HG02678 (cell line): ENCODE results near the gene TBC1D8.
"Not testable (repeated sequence)": the region's sequence is repeated elsewhere in the genome, so short reads cannot be mapped to it uniquely, and the experiment has no call there.

Experiments
- ATAC-seq: cut with Tn5 transposase; IDR thresholded peaks from one replicate; pipeline ENCODE4 v1.9.1; 2021; ENCODE audit warnings: mild to moderate bottlenecking, moderate library complexity; ENCODE audit not compliant: unreplicated experiment

Gene TBC1D8

DNA sequence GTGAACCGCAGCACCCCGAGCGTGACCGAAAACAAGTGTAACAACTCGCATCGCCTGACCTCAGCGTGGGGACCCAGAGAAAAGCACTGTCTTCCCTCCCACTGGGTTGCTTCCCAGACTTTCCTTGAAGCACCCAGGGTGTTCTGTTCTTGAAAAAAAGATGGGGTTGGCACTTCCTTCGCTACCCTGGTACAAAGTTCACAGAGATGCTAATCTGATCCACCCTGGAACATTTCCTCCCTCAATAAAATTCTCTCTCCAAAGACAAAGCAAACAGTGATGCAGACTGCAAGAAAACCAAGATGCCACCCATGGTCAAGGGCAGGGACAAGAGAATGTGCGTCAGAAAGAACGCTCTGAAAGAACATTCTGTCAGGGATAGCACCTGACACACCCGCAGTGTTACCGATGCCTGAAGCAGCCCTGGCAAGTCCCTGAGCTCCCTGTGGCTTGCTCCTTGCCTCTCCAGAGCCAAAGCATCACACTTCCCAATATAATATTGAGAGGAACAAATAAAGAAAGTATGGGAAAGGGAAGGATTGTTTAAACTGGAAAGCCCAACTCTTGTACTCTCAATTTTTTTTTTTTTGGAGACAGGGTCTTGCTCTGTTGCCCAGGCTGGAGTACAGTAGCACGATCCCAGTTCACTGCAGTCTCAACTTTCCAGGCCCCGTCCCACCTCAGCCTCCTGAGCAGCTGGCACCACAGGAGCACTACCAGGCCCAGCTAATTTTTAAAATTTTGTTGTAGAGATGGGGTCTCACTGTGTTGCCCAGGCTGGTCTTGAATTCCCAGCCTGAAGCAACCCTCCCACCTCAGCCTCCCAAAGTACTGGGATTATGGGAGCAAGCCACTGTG is 70.7 kb downstream of the TBC1D8 start:
- ATAC-seq = no peak

DNA sequence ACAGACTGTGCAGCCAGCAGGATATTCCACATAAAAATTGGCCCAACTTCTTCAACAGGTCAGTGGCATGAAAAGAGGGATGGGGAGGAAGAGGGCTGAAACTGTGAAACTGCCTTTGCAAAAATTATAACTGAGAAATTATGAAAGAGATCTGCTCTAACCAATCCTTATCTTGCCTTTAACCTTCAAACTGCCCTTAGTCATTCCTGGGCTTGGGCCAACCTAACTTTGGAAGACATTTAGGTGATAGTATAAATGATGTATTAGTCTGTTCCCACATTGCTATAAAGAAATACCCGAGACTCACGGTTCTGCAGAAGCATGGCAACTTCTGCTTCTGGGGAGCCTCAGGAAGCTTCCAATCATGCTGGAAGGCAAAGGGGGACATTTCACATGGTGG is 74.6 kb downstream of the TBC1D8 start:
- ATAC-seq = no peak

- peak; percentile 62 for ATAC-seq
Observed at GRCh38 chr2:101064868-101065549, 86.2 kb downstream of the TBC1D8 start.

GRCh38 chr2:101064505-101064867 is 86.7 kb downstream of the TBC1D8 start:
- ATAC-seq = no peak

DNA sequence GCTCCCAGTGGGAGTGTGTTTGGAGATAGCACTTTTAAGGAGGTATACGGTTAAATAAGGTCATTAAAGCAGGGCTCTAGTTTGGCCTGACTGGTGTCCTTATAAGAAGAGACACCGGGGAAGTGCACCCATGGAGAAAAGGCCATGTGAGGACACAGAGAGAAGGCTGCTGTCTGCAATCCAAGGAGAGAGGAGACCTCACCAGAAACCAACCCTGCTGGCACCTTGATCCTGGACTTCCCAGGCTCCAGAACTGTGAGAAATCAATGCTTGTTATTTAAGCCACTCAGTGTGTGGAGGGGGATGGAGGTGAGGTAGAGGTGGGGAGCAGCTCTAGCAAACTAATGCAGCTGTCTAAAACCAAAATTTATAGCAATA is 87.1 kb downstream of the TBC1D8 start:
- no peak for ATAC-seq

GRCh38 chr2:101063352-101064124 is 87.6 kb downstream of the TBC1D8 start:
- ATAC-seq = no peak

DNA sequence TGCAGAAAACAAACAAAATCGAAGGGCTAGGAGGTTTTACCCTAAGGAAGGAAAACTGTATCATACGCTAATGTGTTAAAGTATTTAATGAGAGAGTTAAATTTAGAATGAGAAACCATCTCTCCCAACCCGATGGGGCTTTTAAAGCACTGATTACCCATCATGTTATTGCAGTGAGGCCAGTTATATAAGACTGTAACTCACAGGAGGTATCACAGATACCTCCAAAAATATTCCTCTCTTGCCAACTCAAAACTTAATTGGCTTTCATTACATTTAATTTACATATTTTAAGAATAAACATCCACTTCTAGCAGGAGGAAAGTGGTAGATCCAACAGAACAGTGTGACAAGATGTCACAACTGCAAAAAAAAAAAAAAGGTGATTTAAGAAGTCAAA is 92.8 kb downstream of the TBC1D8 start:
- no peak for ATAC-seq

DNA sequence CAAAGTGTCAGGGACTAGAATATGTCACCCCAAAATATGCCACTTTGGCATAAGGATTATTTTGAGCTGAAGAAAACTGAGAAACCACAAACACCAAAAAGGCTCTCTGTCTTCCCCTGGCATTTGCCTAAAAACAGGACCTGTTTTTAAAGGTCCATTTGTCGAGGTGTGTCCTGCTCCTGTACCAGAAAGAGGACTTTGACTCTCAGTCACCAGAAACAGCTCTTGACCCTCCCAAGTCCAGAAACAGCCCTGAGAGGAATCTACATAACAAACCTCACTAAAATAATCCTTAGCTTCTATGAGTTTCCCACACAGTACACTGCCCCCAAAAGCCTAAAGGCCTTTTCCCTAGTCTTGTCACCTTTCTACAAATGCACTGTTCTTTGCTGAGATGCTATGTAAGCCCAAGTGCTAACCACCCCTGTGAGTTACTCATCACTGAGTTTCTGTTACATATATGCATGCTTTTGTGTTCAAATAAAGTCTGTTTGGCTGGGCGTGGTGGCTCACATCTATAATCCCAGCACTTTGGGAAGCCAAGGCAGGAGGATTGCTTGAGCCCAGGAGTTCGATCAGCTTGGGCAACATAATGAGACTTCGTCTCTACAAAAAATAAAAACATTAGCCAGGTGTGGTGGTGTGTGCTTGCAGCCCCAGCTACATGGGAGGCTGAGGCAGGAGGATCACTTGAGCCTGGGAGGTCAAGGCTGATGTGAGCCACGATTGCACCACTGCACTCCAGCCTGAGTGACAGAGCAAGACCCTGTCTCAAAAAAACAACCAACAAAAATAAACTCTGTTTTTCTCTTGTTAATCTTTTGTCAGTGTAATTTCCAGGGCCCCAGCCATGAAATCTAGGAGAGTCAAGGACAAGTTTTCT is 93.9 kb downstream of the TBC1D8 start:
- ATAC-seq = no peak

DNA sequence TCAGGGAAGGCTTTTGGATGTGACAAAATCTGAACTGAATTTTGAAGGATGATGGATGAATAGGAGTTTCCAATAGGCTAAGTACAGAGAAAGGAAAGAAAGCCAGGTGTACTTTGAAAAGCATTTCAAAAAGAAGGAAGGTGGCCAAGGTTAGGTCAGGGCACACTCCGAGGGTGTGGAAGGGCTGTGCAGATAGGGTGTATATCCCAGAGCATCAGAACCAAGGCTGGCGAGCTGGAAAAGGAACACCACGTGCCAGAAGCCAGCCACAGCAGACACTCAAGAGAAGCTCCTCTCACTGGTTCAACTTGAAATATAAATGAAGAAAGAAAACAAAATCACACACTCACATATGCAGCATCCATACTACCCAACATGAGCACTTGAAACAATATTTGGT is 98.1 kb downstream of the TBC1D8 start:
- ATAC-seq = no peak

DNA sequence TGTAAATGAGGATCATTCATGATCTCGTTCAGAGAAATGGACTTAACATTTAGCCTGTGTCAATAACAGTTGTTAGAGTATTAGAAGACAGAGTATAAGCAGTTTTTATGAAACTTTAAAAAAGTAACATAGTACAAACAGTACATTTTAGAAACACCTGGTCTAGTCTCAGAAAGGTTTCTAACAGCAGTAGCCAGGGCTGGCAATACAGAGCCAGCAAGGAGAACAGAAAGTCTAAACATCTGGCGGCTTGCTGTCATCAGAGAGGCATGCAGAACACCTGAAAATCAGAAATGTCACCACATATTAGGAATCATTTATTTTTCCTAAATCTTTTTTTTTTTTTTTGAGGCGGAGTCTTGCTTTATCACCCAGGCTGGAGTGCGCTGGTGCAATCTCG is 99.0 kb downstream of the TBC1D8 start:
- peak; percentile 59 for ATAC-seq

DNA sequence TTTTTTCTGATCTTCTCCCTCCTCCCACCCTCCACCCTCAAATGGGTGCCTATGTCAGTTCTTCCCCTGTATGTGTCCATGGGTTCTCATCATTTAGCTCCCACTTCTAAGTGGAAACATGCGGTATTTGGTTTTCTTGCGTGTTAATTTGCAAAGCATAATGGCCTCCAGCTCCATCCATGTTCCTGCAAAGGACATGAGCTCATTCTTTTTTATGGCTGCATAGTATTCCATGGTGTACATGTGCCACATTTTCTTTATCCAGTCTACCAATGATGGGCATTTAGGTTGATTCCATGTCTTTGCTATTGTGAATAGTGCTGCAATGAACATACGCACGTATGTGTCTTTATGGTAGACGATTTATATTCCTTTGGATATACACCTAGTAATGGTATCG is 100.3 kb downstream of the TBC1D8 start:
- not testable (repeated sequence) for ATAC-seq

DNA sequence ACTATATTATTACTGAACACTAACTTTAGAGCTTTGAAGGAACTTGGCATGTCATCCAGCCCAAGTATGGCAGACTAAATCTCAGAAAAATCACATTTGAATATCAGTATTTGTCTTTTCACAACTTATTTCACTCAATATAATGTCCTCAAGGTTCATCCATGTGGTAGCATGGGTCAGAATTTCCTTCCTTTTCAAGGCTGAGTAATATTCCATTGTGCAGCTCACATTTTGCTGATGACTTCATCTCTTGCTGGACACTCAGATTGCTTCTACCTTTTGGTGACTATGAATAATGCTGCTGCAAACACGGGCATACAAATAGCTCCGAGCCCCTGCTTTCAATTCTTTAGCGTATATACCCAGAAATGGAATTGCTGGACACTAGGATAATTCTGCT is 102.4 kb downstream of the TBC1D8 start:
- ATAC-seq = no peak

DNA sequence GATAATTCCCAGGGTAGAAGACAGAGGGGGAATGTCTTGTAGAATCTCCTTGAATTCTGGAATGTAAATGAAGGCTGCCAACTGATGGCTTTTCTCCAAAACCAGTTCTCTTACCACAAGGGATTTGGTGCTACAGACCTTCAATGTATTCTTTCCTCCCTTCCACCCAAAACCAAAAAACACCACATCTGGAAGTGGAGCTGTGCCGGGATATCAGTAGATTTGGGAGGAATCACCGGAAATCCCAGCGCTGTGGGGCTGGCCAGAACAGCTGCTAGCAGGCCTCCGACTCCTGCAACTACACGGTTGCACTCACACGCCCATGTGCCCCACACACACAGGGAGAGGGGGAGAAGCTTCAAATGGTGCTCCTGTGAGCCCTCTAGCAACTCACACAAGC is 103.4 kb downstream of the TBC1D8 start:
- ATAC-seq = no peak

GRCh38 chr2:101047075-101047766 is 104.0 kb downstream of the TBC1D8 start:
- ATAC-seq = no peak

GRCh38 chr2:101045330-101045729 is 105.9 kb downstream of the TBC1D8 start:
- ATAC-seq = no peak

GRCh38 chr2:101041413-101041812 is 109.8 kb downstream of the TBC1D8 start:
- ATAC-seq = no peak

GRCh38 chr2:101040761-101041160 is 110.4 kb downstream of the TBC1D8 start:
- ATAC-seq = no peak

DNA sequence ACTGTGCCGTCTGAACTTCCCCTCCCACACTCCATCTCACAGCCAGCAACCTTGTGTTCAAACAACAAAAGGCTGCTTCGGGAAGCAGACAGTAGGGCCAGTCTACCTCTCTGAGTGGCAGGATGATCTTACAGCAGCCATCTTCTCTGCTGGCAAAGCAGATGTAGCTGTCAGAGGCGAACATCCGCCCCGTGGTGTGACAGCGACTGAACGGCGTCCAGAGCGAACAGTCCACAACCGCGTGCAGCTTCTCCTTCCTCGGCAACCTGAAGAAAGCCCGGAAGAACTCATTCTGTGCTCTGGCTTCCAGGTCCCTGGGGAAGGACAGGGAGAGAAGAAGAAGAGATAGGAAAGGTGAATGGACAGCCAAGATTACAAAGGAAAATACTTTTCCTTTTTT is 111.1 kb downstream of the TBC1D8 start:
- no peak for ATAC-seq

GRCh38 chr2:101038455-101039255 is 112.5 kb downstream of the TBC1D8 start:
- no peak for ATAC-seq
